Activated T-helper 9 cell treated with anti-CD3 and anti-CD28 coated beads, Interleukin-2, amount 50 U/mL, for 16 hours (primary cell): Measurements from ENCODE around the gene RBL1.
"Not testable (repeated sequence)": the region's sequence is repeated elsewhere in the genome, so short reads cannot be mapped to it uniquely, and the experiment has no call there.

ENCODE experiments used
- DNase-seq: peaks from one replicate; pipeline ENCODE4 v3.0.0-alpha.2; 2020; ENCODE audit warnings: low read depth

The RBL1 gene

DNA sequence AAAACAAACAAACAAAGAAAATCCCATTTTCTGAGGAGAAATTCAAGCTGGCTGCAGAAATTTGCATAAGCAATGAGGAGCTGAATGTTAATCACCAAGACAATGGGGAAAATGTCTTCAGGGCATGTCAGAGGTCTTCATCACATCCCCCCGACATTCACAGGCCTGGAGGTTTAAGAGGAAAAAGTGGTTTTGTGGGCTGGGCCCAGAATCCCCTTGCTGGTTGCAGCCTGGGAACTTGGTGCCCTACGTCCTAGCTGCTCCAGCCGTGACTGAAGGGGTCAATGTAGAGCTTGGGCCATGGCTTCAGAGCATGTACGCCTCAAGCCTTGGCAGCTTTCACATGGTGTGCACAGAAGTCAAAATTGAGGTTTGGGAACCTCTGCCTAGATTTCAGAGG lies 101.6 kb downstream of the RBL1 start:
- not testable (repeated sequence) for DNase-seq

DNA sequence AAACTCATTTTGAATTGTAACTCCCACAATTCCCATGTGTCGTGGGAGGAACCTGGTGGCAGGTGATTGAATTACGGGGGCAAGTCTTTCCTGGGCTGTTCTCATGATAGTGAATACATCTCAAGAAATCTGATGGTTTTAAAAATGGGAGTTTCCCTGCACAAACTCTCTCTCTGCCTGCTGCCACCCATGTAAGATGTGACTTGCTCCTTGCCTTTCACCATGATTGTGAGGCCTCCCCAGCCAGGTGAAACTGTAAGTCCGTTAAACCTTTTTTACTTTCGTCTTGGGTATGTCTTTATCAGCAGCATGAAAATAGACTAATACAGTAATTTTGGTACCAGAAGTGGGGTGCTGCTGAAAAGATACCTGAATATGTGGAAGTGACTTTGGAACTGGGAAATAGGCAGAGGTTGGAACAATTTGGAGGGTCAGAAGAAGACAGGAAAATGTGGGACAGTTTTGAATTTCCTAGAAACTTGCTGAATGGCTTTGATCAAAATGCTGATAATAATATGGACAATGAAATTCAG lies 102.9 kb downstream of the RBL1 start:
- no peak for DNase-seq

DNA sequence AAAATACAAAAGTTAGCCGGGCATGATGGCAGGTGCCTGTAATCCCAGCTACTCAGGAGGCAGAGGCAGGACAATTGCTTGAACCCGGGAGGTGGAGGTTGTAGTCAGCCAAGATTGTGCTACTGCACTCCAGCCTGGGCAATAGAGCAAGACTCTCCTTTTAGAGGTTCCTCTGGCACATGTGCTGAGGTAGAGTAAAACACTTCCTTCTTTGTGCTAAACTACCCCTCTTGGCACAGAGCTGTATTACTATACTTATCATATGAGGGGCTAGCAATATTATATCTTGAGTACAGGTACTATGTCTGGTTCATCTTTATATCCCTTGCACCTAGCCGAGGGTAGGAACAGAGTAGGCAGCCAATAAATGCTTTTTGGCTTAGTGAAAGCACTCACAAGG lies 104.1 kb downstream of the RBL1 start:
- DNase-seq = no peak

DNA sequence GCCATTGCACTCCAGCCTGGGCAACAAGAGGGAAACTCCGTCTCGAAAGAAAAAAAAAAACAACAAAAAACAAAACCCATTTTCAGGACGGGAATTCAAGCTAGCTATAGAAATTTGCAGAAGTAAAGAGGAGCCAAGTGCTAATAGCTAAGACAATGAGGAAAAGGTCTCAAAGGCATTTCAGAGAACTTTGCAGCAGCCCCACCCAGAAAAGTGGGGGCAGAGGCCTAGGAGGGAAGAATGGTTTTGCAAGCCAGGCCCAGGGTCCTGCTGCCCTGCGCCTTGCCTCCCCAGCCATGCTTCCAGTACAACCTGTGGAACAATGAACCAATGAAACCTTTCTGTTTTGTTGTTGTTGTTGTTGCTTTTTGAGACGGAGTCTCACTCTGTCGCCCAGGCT lies 106.0 kb downstream of the RBL1 start:
- DNase-seq = no peak

DNA sequence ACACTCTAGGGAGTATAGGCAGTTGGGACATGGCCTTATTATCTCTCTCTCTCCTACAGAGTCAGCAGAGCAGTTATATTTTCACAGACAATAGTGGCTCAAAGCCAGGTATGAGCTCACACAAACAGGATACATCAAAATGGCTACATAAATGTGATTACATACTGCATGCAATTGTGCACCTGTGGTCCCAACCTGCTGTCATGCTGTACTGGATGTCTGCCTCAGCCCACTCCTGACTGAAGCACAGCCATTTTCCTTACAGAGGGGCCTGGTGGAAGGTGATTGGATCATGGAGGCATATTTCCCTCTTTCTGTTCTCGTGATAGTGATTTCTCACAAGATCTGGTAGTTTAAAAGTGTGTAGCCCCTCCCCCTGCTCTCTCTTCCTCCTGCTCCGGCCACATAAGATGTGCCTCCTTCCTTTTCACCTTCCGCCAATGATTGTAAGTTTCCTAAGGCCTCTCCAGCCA lies 107.3 kb downstream of the RBL1 start:
- DNase-seq = no peak

DNA sequence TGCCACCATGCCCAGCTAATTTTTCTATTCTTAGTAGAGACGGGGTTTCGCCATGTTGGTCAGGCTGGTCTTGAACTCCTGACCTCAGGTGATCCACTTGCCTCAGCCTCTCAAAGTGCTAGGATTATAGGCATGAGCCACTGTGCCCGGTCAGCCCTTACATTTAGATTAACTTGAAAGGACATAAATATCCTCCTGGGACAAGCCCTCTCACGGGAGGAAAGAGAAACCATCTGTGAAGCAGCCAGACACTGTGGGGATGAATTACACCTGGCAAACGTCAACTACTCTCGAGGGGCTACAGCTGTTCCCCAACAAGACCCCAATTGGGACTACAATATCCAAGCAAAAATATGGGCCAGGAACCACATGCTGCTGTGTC lies 111.5 kb downstream of the RBL1 start:
- DNase-seq = no peak

DNA sequence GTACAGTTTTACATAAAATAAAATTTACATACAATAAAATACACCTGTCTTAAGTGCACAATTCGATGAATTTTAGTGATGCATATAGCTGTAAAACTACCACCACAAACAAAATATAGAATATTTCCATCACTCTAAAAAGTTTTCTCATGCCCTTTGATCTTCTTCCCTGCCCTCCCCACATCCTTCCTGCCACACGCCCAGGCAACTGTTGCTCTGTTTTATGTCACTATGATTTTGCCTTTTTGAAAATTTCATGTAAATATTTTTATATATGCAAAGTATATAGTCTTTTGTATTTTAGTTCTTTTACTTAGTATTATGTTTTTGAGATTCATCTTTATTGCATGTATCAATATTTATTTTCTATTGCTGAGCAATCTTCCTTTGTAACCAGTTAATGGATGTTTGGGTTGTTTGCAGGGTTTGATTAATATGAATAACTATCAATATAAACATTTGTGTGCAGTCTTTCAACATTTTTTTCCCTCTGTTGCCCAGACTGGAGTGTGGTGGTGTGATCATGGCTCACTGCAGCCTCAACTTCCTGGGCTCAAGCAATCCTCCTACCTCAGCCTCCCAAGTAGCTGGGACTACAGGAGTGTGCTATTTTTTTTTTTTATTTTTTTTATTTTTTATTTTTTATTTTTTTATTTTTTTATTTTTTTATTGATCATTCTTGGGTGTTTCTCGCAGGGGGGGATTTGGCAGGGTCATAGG lies 120.5 kb downstream of the RBL1 start:
- peak; percentile 30 for DNase-seq

DNA sequence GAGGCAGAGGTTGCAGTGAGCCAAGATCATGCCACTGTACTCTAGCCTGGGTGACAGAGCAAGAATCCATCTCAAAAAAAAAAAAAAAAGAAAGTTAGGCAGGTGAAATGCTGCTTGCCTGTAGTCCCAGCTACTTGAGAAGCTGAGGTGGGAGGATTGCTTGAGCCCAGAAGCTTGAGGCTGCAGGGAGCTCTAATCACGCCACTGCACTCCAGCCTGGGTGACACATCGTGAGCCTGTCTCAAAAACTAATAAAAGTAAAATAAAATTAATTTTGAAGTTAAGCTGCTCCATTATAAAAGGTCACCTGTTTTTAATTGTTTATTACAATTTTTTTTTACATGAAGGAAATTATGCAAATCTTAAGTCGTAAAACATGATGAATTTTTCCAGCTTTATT lies 121.1 kb downstream of the RBL1 start:
- DNase-seq = no peak

DNA sequence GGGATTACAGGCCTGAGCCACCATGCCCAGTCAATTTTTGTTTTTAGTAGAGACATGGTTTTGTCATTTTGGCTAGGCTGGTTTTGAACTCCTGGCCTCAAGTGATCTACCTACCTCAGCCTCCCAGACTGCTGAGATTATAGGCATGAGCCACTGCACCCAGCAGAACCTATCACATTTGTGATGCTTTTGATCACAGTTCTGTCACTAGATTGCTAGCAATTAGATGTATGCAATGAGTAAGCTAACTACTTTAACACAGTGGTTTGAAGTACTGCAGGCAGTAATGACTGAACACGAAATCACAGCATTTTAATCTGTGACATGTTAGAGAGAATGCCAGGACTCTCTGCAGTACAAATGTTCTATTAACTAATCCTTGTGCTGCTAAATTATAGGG lies 124.7 kb downstream of the RBL1 start:
- no peak for DNase-seq

DNA sequence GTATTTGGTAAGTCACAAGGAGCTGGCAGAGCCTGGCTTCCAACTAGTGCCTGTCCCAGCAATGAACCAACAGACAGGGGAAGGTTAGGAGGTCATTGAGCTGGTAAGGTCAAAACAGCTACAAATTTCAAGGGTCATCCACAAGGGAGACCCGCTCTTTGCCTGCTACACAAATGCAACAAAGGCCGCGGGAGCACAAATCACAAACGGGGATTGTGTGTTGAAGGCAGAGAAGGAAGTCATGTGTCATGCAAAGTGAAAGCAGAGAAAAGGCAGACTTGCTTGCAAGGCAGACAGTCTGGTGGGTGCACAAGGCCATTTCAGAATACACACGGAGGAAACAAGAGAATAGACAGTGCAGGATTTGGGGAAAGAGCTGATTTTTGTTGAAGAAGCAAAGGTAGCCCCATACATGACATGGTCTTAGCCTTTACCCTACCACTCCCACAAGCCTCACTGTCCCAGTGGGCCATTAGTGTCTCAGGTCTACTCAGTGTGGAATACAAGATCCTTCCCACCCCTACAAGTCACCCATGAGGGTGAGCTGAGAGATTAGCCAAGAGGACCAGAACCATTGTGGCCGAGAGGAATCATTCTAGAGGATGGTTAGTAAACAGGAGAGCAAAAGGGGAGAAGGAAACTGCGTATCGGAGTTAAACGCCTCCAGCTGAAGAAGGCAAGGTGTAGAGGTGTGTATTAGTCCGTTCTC lies 126.2 kb downstream of the RBL1 start:
- DNase-seq = no peak

DNA sequence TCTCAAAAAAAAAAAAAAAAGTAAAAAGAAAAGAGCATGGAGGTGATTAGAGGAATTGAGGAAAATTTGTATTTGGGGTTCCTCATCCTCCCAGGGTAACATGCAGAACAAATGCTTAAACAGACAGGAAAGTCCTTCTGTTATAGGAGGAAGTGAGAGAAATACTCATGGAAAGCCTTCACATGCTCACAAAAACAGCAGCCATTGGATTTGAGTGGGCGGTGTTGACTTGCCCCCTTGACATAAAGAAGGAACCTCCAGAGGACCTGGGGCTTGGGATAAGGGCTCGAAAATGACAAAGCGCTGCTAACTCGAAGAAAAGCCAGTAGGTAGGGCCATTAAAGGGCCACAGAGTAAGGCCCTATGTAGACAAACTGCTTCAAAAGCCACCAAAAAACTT lies 126.7 kb downstream of the RBL1 start:
- no peak for DNase-seq

DNA sequence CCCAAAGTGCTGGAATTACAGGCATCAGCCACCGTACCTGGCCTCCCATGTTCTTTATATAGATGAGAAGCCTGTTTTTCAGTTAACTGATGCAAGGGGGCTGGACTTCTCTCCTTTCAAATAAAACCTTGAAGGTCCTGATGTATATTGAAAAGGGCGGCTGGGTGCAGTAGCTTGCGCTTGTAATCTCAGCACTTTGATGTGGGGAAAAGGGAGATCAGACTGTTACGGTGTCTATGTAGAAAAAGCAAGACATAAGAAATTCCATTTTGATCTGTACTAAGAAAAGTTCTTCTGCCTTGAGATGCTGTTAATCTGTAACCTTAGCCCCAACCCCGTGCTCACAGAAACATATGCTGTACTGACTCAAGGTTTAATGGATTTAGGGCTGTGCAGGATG lies 128.2 kb downstream of the RBL1 start:
- no peak for DNase-seq

DNA sequence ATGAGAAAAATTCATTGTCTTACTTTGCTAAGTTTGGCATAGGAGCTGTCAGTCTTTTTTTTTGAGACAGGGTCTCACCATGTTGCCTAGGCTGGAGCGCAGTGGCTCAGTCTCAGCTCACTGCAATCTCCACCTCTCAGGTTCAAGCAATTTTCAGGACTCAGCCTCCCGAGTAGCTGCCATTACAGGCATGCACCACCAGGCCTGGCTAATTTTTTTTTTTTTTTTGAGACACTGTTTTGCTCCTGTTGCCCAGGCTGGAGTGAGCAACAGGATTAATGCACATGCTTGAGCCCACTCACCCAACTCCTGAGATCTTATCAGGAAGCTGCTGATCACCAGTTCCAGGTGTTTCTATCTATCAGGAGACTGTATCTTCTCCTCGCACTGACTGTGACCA lies 128.8 kb downstream of the RBL1 start:
- not testable (repeated sequence) for DNase-seq

DNA sequence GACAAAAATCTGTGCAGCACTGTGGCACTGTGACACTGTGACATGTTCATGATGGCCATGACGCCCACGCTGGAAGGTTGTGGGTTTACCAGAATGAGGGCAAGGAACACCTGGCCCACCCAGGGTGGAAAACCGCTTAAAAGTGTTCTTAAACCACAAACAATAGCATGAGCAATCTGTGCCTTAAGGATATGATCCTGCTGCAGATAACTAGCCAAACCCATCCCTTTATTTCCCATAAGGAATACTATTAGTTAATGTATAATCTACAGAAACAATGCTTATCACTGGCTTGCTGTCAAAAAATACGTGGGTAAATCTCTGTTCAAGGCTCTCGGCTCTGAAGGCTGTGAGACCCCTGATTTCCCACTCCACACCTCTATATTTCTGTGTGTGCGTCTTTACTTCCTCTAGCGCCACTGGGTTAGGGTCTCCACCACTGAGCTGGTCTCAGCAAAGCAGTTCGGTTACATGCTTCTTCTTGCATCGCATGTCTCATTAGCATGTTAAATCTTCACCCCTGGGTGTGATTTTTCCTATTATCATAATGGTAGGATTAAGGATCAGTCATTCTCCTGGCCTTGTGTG lies 133.3 kb downstream of the RBL1 start:
- DNase-seq = not testable (repeated sequence)

DNA sequence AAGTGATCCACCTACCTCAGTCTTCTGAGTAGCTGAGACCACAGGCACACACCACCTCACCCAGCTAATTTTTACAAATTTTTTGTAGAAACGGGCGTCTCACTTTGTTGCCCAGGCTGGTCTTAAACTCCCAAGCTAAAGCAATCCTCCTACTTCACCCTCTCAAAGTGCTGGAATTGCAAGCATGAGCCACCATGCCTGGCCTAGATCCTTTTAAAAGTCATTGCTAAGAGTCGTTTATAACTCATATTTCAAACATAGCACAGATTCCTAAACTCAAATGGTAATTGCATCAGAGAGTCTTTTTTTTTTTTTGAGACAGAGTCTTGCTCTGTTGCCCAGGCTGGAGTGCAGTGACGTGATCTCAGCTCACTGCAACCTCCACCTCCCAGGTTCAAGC lies 136.6 kb downstream of the RBL1 start:
- DNase-seq = no peak

DNA sequence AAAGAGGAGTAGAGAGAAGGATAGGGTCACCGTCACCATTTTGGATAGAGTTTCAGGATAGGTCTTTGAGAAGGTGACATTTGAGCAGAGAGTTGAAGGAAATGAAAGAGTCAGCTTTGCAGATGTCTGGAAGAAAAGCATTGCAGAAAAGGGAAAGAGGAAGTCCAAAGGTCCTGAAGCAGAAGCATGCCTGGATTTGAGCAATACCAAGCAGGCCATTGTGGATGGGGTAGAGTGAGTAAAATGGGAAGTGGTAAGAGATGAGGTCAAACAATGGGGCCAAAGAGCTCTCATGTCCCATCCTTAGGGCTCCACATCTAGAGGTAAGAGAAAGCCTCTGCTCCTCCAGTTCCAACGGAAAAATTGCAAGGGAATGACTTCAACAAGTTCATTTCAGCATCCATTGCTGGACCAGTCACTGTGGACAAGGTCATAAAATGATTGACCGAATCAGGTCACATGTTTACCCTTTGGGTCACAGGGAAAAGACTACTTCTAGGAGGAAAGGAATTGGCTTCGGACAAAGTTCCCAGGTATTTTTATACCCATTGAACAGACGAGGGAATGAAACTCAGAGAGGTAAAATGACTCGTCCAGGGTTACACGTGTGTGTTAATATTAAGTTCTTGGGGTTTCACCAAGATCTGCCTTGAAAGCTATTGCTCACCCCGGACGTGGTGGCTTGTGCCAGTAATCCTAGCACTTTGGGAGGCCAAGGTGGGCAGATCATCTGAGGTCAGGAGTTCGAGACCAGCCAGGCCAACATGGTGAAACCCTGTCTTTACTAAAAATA lies 137.7 kb downstream of the RBL1 start:
- DNase-seq = no peak

DNA sequence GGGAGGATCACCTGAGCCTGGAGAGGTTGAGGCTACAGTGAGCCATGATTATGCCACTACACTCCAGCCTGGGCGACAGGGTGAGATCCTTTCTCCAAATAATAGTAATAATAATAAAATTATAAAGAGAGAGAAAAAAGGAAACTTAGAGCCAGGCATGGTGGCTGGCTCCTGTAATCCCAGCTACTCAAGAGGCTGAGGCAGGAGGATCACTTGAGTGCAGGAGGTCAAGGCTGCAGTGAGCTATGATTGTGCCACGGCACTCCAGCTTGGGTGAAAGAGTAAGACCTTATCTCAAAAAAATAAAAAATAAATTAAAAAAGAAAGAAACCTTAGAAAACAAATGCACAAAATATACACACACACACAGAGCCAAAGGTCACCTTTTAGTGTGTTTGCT lies 139.1 kb downstream of the RBL1 start:
- no peak for DNase-seq

DNA sequence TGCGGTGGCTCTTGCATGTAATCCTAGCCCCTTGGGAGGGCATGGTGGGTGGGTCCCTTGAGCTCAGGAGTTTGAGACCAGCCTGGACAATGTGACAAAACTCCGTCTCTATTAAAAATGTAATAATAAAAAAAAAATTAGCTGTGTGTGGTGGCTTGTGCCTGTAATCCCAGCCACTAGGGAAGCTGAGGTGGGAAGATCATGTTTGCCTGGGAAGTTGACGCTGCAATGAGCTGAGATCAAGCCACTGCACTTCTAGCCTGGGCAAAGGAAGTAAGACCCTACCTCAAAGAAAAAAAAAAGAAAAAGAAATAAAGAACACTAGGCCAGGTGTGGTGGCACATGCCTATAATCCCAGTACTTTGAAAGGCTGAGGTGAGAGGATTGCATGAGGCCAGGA lies 139.8 kb downstream of the RBL1 start:
- DNase-seq = no peak

DNA sequence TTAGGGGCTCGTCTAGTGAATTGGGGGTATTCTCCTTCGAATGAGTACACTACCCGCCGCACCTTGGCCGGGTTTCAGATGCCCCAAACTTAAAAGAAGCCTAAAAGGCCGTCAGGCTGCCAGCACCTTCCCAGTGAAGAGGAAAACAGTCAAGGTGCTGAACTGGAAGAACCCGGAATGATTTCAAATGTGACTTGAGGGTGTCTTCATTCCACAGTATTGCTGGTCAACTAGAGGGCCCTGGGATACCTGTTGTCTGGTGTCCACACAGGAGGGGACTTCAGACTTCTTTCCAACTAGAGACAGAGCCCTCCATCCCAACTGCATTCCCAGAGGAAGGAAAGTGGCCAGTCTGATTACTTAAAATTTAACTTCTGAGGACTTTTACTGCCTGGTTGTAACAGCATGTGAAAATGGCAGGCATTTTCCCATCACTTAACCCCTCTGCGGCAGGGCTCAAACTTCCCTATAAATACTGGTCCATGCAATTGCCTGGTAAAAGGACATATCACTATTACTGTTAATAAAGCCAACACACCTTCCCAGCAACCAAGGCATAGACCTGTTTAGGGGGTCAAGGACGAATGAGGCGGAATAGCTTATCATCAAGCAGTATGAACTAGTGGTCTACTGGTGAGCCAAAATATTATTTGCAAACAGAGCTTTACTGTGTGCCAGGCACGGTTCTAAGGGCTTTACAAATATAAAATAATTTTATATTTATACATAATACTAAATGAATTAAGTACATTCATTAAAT lies 143.6 kb downstream of the RBL1 start:
- DNase-seq = no peak

DNA sequence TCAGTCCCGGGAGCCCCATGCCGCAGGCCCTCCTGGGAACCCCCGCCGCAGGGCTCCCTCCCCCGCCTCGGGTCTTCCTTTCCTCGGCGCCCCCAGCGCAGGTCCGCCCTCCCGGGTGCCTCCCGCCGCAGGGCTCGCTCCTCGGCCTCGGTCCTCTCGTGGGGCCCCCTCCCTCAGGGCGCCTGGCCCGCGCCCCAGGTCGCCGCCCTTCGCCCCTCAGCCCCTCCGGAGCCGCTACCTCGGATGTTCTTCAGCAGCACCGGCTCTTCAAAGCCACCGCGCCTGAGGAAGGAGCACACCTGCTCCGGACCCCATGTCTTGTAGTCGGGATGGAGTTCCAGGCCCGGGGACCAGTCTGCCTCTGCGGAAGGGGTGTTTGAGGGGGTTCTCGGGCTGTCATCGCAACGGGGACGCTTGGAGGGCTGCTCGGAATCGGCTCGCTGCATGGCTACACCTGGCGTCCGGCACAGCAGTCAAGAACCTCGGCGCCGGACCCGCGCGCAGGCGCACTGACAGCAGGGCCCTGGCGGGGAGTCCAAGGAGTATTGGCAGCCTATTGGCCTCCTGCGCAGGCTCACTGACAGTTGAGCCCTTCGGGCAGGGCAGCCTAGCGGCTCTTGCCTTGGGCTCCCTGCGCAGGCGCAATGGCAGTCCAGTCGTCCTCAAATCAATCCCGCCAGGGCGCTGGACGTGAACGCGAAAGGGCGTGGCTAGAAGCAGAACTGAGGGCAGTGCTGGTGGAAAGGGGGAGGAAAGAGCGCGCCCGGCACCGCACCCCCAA lies 144.4 kb downstream of the RBL1 start, which contains the start of gene SAMHD1:
SAMHD1 (minus strand) TSS at position 511 of the 781 bp plus-strand sequence; CDS start at position 446, 65 bp downstream.
- peak; percentile 89 for DNase-seq
